ENCODE results near the gene ARHGAP22.

The ARHGAP22 gene, protein sequence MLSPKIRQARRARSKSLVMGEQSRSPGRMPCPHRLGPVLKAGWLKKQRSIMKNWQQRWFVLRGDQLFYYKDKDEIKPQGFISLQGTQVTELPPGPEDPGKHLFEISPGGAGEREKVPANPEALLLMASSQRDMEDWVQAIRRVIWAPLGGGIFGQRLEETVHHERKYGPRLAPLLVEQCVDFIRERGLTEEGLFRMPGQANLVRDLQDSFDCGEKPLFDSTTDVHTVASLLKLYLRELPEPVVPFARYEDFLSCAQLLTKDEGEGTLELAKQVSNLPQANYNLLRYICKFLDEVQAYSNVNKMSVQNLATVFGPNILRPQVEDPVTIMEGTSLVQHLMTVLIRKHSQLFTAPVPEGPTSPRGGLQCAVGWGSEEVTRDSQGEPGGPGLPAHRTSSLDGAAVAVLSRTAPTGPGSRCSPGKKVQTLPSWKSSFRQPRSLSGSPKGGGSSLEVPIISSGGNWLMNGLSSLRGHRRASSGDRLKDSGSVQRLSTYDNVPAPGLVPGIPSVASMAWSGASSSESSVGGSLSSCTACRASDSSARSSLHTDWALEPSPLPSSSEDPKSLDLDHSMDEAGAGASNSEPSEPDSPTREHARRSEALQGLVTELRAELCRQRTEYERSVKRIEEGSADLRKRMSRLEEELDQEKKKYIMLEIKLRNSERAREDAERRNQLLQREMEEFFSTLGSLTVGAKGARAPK

DNA sequence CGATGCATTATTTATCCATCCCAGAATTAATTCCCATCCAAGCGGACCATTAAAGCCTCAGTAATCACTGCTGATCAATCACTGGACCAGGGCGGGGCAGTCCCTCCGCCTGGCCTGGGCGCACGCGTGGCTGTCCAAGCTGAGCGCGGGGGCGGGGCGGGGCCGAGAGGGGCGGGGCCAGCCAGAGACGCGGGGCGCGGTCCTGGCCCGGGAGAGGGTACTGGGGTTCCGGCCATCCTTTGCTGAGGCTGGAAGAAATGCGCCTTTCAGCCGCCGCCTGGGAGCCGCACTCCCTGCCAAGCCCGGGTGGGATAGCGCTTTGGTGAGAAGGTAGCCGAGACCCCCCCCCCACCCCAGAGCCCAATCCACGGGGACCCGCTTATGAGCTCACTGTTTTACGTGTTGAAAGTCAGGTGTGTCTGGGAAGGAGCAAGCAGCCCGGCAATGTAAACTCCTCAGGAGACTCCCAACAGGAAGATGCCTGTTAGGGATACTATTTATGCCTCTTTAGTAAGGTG lies at the start of gene ARHGAP22:
TSS of gene ARHGAP22 (minus strand) at position 83 of the 518 bp plus-strand sequence. CDS start 277 bp downstream, outside the sequence.
- H3K4me3 ChIP-seq (ENCODE audit: low read depth, low read length) = no peak within 1 kb of the TSS
- TF ChIP-seq, protein P1, sequence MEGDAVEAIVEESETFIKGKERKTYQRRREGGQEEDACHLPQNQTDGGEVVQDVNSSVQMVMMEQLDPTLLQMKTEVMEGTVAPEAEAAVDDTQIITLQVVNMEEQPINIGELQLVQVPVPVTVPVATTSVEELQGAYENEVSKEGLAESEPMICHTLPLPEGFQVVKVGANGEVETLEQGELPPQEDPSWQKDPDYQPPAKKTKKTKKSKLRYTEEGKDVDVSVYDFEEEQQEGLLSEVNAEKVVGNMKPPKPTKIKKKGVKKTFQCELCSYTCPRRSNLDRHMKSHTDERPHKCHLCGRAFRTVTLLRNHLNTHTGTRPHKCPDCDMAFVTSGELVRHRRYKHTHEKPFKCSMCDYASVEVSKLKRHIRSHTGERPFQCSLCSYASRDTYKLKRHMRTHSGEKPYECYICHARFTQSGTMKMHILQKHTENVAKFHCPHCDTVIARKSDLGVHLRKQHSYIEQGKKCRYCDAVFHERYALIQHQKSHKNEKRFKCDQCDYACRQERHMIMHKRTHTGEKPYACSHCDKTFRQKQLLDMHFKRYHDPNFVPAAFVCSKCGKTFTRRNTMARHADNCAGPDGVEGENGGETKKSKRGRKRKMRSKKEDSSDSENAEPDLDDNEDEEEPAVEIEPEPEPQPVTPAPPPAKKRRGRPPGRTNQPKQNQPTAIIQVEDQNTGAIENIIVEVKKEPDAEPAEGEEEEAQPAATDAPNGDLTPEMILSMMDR (IDR thresholded peaks at IDR 0.05; ENCODE audit: borderline replicate concordance, insufficient read depth, low read depth, low read length) = no peak

DNA sequence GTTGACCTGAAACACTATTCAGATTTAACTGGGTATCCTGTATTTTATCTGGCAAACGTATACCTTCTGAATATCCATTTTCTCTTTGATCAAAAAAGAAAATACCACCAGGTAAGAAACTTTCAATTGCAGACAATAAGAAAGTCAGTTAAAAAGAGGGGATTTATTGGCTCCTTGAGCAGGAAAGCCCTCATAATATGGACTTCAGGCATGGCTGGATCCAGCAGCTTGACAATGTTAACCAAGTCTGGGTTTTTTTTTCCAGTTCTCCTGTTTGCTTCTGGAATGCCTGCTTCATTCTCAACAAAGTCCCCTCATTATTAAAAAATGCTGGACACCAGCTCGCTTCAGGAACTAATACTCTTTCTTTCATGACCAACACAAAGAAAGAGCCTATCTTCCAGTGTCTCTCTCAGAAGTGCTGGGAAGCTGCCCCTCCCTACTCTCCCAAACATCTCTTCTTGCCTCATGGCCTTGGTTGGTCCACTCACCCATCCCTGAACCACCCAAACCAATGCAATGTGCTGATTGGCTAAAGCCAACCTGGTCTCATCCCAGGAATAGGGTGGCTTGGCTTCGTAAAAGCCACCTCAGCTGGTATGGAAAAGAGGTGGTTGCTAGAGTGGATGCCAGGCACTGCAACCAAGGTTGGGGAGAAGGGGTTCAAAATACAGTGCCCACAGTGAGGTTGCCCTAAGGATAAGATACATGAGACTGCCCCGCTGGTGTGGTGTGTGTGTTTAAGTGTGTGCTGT lies 49.2 kb upstream of the ARHGAP22 start:
- TF ChIP-seq, protein P1 (IDR thresholded peaks at IDR 0.05; ENCODE audit: borderline replicate concordance, insufficient read depth, low read depth, low read length) = no peak
- no peak overlapping the region for H3K4me3 ChIP-seq (ENCODE audit: low read depth, low read length)

DNA sequence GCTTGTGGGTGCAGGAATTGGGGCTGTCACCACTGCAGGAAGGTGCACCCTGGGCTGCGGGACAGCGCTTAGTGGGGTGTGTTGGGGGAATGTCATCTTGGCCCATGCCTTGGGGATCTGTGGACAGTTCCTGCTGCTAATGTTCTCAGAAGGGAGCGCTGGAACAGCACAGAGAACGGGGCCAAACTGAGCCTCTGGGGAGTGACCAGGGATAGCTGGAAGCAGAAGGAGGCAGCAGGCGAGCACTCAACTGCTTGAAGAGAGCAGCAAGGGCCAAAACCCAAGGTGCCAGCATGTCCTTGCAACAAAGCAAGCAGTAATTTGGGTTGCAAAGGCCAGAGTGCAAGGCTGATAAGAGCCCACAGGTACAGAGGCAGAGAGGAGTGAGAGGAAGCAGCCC lies 48.5 kb upstream of the ARHGAP22 start:
- TF ChIP-seq, protein P1 (IDR thresholded peaks at IDR 0.05; ENCODE audit: borderline replicate concordance, insufficient read depth, low read depth, low read length) = no peak
- no peak overlapping the region for H3K4me3 ChIP-seq (ENCODE audit: low read depth, low read length)

DNA sequence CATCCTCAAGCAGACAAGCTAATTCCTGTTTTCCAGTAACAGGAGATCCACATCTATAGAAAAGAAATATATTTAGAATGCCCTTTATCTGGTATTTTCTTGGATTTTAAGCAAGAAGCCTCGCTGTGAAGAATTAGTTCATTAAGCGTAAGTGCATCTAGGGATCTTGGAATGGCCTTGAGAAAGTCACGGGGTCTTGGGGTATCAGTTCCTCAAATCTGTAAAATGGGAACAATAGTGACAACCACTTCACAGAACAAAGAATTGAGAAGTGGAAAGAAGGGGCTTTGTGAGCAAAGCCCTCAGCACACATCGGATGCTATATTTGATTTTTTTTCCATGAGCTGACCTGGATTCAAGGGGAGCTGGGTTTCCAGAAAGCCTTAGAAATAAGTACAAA lies 47.5 kb upstream of the ARHGAP22 start:
- TF ChIP-seq, protein P1 (IDR thresholded peaks at IDR 0.05; ENCODE audit: borderline replicate concordance, insufficient read depth, low read depth, low read length) = no peak

DNA sequence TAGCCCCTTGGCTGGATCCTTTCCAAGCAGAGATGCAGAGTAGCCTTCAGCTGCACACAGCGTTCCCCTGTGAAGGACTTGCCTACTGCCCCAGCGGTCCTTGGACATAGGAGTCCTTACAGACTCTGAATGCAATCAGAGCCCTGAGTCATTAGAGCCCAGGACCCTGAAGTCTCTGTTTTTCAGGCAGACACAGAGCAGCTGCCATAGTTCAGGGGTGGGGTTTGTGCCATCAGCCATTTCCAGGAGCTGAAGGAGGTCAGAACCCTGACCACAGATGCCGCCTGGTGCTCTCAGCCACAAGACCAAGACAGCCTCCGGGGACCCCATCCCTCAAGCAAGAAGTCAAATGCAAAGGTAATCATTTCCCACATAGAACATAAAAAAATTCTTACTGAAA lies 47.0 kb upstream of the ARHGAP22 start:
- H3K4me3 ChIP-seq (ENCODE audit: low read depth, low read length) = no peak overlapping the region
- TF ChIP-seq, protein P1 (IDR thresholded peaks at IDR 0.05; ENCODE audit: borderline replicate concordance, insufficient read depth, low read depth, low read length) = no peak

More for the DNA sequence above, 47.5 kb upstream of the ARHGAP22 start:
- H3K4me3 ChIP-seq (ENCODE audit: low read depth, low read length) = no peak overlapping the region

DNA sequence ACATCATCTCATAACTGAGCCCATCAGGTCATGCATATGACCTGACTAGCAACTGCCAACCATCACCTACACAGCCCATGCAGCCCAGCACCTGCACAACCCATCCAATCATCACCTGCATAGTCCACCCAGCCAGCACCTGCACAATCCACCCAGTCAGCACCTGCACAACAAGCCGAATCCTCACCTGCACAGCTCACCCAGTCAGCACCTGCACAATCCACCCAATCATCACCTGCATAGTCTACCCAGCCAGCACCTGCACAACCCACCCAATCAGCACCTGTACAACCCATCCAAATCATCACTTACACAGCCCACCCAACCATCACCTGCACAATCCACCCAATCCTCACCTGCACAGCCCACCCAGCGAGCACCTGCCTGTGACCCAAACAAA lies 46.4 kb upstream of the ARHGAP22 start:
- no peak overlapping the region for H3K4me3 ChIP-seq (ENCODE audit: low read depth, low read length)
- TF ChIP-seq, protein P1 (IDR thresholded peaks at IDR 0.05; ENCODE audit: borderline replicate concordance, insufficient read depth, low read depth, low read length) = no peak

Data from GM12875 (cell line).